HepG2 (cell line): ENCODE results near the gene PKMYT1. TPM values are rescaled to one million over a fixed set of nuclear protein-coding genes. Genes with fewer than 3 reads are reported as not detected.
A peak's percentile ranks its signal among the peaks of the same experiment; 100 is the strongest.

ENCODE experiments used
- ATAD3A ChIP-seq: sonication (generic); formaldehyde crosslinking; IDR thresholded peaks from 2 replicates; pipeline ENCODE4 v1.4.0; 2020; ENCODE audit warnings: missing genetic modification reagents
- CSRNP1 ChIP-seq: sonication (generic); formaldehyde crosslinking; IDR thresholded peaks from 2 replicates; pipeline ENCODE4 v1.8.1; 2023; ENCODE audit warnings: mild to moderate bottlenecking, missing genetic modification reagents
- EZH2 ChIP-seq: conservative IDR thresholded peaks from 2 replicates; pipeline ENCODE4 v1.6.1; 2012; ENCODE audit warnings: mild to moderate bottlenecking, low read depth, low read length, moderate library complexity
- FOXK1 ChIP-seq: sonication (generic); formaldehyde crosslinking; IDR thresholded peaks from 2 replicates; pipeline ENCODE4 v1.4.0; 2020; ENCODE audit warnings: low read depth, missing genetic modification reagents, borderline replicate concordance
- KLF15 ChIP-seq: sonication (generic); formaldehyde crosslinking; IDR thresholded peaks from 2 replicates; pipeline ENCODE4 v1.8.1; 2023; ENCODE audit warnings: borderline replicate concordance, mild to moderate bottlenecking, inconsistent platforms, missing genetic modification reagents, mixed read lengths
- PHF21A ChIP-seq: sonication (generic); formaldehyde crosslinking; IDR thresholded peaks from 2 replicates; pipeline ENCODE4 v1.5.0; 2020; ENCODE audit warnings: mild to moderate bottlenecking, missing genetic modification reagents
- SATB2 ChIP-seq: sonication (generic); formaldehyde crosslinking; IDR thresholded peaks from 2 replicates; pipeline ENCODE4 v1.5.0; 2020; ENCODE audit warnings: missing genetic modification reagents
- SOX13 ChIP-seq, 3 experiments: fragments of 450-650 bp in 1 of 3; sonication (generic) in 1 of 3; formaldehyde crosslinking in 1 of 3; IDR thresholded peaks in 2 of 3; conservative IDR thresholded peaks in 1 of 3; 2 replicates each; pipeline versions ENCODE4 v1.5.0 to v1.6.1; 2016 to 2020; ENCODE audit warnings: antibody characterized with exemption in 1 of 3, mild to moderate bottlenecking in 1 of 3, missing compliant biosample characterization in 1 of 3, missing genetic modification reagents in 1 of 3, moderate library complexity in 1 of 3
- SP4 ChIP-seq: sonication (generic); formaldehyde crosslinking; IDR thresholded peaks from 2 replicates; pipeline ENCODE4 v1.8.1; 2023; ENCODE audit warnings: mild to moderate bottlenecking, missing genetic modification reagents
- ZNF3 ChIP-seq: IDR thresholded peaks from 2 replicates; pipeline ENCODE4 v1.7.0; 2017; ENCODE audit warnings: inconsistent platforms
- ZNF44 ChIP-seq: sonication (generic); formaldehyde crosslinking; IDR thresholded peaks from 2 replicates; pipeline ENCODE4 v1.5.1; 2020; ENCODE audit warnings: mild to moderate bottlenecking, missing genetic modification reagents
- ZNF556 ChIP-seq: sonication (generic); formaldehyde crosslinking; IDR thresholded peaks from 2 replicates; pipeline ENCODE4 v1.4.0; 2020; ENCODE audit warnings: mild to moderate bottlenecking, missing genetic modification reagents, borderline replicate concordance
- ZNF749 ChIP-seq: sonication (generic); formaldehyde crosslinking; IDR thresholded peaks from 2 replicates; pipeline ENCODE4 v1.8.0; 2022; ENCODE audit warnings: mild to moderate bottlenecking, missing genetic modification reagents, moderate library complexity, borderline replicate concordance
- ZNF839 ChIP-seq: sonication (generic); formaldehyde crosslinking; IDR thresholded peaks from 2 replicates; pipeline ENCODE4 v1.4.0; 2020; ENCODE audit warnings: missing genetic modification reagents, mild to moderate bottlenecking, borderline replicate concordance
- ZSCAN9 ChIP-seq: IDR thresholded peaks from 2 replicates; pipeline ENCODE4 v1.6.1; 2016; ENCODE audit warnings: borderline replicate concordance
- polyA plus RNA-seq, 8 experiments: library from polyadenylated mRNA; depleted of rRNA in 3 of 8; stranded (reverse) in 7 of 8; unstranded in 1 of 8; fragments of >200 nt; fragmentation: Illumina TruSeq in 4 of 8; extraction: Trizol in 4 of 8; gene quantifications; 2 replicates each; pipeline versions ENCODE4 v1.2.1 to v1.2.3, GENCODE V29; 2011 to 2016; ENCODE audit warnings: low read depth in 4 of 8, missing spikeins in 1 of 8, mixed read lengths in 1 of 8; ENCODE audit not compliant: insufficient read depth in 1 of 8
- total RNA-seq, 5 experiments: library from RNA; depleted of rRNA; stranded (reverse); fragments of >200 nt; fragmentation: Illumina TruSeq; extraction: Trizol; gene quantifications; 2 replicates each; pipeline ENCODE4 v1.2.3, GENCODE V29; 2016; ENCODE audit warnings: low read depth in 1 of 5
- TF ChIP-seq, protein P1 (sequence below): IDR thresholded peaks from 2 replicates; pipeline ENCODE4 v1.6.1; 2016; ENCODE audit warnings: missing biosample characterization, missing genetic modification reagents, low read depth
- TF ChIP-seq, protein P2 (sequence below): sonication (generic); formaldehyde crosslinking; IDR thresholded peaks from 2 replicates; pipeline ENCODE4 v1.5.0; 2020; ENCODE audit warnings: mild to moderate bottlenecking, missing genetic modification reagents, borderline replicate concordance
- TF ChIP-seq, protein P3 (sequence below): sonication (generic); formaldehyde crosslinking; IDR thresholded peaks from 2 replicates; pipeline ENCODE4 v1.5.0; 2020; ENCODE audit warnings: mild to moderate bottlenecking, missing genetic modification reagents
- TF ChIP-seq, protein P4 (sequence below): sonication (generic); formaldehyde crosslinking; IDR thresholded peaks from 2 replicates; pipeline ENCODE4 v1.4.0; 2020; ENCODE audit warnings: mild to moderate bottlenecking, missing genetic modification reagents

Gene PKMYT1
- total and polyA plus RNA-seq, 2 of the 13 experiments (the other 11 are each of a cell fraction or from before 2014, with no cell fraction given), result 7.0 to 27.8 TPM

- TF ChIP-seq, protein P1, sequence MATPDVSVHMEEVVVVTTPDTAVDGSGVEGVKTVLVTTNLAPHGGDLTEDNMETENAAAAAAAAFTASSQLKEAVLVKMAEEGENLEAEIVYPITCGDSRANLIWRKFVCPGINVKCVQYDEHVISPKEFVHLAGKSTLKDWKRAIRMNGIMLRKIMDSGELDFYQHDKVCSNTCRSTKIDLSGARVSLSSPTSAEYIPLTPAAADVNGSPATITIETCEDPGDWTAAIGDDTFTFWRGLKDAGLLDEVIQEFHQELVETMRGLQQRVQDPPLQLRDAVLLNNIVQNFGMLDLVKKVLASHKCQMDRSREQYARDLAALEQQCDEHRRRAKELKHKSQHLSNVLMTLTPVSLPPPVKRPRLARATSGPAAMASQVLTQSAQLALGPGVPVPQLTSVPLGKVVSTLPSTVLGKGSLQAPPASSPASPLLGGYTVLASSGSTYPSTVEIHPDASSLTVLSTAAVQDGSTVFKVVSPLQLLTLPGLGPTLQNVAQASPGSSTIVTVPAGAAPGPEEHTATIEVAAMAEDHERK (CRISPR knock-in tag), result no peak
- TF ChIP-seq FOXK1 (CRISPR knock-in tag) (peak; percentile 67; the same call in 1 of the 2 replicates), SATB2 (peak; percentile 89), ZNF556 (CRISPR knock-in tag) (peak; percentile 96), ATAD3A (CRISPR knock-in tag) (no peak; the same call in 1 of the 2 replicates), ZNF749 (CRISPR knock-in tag) (peak; percentile 96), ZNF3 (CRISPR knock-in tag) (peak; percentile 68; the same call in 1 of the 2 replicates), ZNF44 (CRISPR knock-in tag) (peak; percentile 90; the same call in 1 of the 2 replicates), EZH2 (no peak), ZNF839 (CRISPR knock-in tag) (0 out of 2 replicates have a peak, but pooled peaks have one; percentile 46), PHF21A (CRISPR knock-in tag) (peak; percentile 87), ZSCAN9 (peak; percentile 98), KLF15 (0 out of 2 replicates have a peak, but pooled peaks have one; percentile 54), CSRNP1 (CRISPR knock-in tag) (peak; percentile 96), SP4 (CRISPR knock-in tag) (peak; percentile 93), SOX13 (IDR thresholded peaks at IDR 0.05) (no peak), SOX13 (CRISPR knock-in tag; conservative IDR thresholded peaks at IDR 0.05 in 1 of 2, IDR thresholded peaks at IDR 0.05 in 1 of 2) (peak in 1 of 2 experiments; percentile 52; a peak in 2 of 4 replicates)
- TF ChIP-seq, protein P2, sequence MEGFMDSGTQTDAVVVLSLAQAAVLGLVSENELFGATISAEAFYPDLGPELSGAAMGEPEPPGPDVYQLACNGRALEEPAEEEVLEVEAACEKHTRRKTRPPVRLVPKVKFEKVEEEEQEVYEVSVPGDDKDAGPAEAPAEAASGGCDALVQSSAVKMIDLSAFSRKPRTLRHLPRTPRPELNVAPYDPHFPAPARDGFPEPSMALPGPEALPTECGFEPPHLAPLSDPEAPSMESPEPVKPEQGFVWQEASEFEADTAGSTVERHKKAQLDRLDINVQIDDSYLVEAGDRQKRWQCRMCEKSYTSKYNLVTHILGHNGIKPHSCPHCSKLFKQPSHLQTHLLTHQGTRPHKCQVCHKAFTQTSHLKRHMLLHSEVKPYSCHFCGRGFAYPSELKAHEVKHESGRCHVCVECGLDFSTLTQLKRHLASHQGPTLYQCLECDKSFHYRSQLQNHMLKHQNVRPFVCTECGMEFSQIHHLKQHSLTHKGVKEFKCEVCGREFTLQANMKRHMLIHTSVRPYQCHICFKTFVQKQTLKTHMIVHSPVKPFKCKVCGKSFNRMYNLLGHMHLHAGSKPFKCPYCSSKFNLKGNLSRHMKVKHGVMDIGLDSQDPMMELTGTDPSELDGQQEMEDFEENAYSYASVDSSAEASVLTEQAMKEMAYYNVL (CRISPR knock-in tag), result peak; percentile 79; the same call in 1 of the 2 replicates
- TF ChIP-seq, protein P3, sequence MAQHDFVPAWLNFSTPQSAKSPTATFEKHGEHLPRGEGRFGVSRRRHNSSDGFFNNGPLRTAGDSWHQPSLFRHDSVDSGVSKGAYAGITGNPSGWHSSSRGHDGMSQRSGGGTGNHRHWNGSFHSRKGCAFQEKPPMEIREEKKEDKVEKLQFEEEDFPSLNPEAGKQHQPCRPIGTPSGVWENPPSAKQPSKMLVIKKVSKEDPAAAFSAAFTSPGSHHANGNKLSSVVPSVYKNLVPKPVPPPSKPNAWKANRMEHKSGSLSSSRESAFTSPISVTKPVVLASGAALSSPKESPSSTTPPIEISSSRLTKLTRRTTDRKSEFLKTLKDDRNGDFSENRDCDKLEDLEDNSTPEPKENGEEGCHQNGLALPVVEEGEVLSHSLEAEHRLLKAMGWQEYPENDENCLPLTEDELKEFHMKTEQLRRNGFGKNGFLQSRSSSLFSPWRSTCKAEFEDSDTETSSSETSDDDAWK, result no peak
- TF ChIP-seq, protein P4, sequence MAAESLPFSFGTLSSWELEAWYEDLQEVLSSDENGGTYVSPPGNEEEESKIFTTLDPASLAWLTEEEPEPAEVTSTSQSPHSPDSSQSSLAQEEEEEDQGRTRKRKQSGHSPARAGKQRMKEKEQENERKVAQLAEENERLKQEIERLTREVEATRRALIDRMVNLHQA (CRISPR knock-in tag), result no peak
Observed at GRCh38 chr16:2968738-2969544, 11.3 kb downstream of the PKMYT1 start, which contains the start of gene PAQR4 (continued).
